Stimulated activated CD8-positive, alpha-beta memory T cell treated with anti-CD3 and anti-CD28 coated beads, Interleukin-4, amount 100 ng/mL, for 48 hours (primary cell): ENCODE data around the gene UBAP2L.

ENCODE experiments used
- DNase-seq: peaks from one replicate; pipeline ENCODE4 v3.0.0-alpha.2; 2020

Gene UBAP2L, protein sequence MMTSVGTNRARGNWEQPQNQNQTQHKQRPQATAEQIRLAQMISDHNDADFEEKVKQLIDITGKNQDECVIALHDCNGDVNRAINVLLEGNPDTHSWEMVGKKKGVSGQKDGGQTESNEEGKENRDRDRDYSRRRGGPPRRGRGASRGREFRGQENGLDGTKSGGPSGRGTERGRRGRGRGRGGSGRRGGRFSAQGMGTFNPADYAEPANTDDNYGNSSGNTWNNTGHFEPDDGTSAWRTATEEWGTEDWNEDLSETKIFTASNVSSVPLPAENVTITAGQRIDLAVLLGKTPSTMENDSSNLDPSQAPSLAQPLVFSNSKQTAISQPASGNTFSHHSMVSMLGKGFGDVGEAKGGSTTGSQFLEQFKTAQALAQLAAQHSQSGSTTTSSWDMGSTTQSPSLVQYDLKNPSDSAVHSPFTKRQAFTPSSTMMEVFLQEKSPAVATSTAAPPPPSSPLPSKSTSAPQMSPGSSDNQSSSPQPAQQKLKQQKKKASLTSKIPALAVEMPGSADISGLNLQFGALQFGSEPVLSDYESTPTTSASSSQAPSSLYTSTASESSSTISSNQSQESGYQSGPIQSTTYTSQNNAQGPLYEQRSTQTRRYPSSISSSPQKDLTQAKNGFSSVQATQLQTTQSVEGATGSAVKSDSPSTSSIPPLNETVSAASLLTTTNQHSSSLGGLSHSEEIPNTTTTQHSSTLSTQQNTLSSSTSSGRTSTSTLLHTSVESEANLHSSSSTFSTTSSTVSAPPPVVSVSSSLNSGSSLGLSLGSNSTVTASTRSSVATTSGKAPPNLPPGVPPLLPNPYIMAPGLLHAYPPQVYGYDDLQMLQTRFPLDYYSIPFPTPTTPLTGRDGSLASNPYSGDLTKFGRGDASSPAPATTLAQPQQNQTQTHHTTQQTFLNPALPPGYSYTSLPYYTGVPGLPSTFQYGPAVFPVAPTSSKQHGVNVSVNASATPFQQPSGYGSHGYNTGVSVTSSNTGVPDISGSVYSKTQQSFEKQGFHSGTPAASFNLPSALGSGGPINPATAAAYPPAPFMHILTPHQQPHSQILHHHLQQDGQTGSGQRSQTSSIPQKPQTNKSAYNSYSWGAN

DNA sequence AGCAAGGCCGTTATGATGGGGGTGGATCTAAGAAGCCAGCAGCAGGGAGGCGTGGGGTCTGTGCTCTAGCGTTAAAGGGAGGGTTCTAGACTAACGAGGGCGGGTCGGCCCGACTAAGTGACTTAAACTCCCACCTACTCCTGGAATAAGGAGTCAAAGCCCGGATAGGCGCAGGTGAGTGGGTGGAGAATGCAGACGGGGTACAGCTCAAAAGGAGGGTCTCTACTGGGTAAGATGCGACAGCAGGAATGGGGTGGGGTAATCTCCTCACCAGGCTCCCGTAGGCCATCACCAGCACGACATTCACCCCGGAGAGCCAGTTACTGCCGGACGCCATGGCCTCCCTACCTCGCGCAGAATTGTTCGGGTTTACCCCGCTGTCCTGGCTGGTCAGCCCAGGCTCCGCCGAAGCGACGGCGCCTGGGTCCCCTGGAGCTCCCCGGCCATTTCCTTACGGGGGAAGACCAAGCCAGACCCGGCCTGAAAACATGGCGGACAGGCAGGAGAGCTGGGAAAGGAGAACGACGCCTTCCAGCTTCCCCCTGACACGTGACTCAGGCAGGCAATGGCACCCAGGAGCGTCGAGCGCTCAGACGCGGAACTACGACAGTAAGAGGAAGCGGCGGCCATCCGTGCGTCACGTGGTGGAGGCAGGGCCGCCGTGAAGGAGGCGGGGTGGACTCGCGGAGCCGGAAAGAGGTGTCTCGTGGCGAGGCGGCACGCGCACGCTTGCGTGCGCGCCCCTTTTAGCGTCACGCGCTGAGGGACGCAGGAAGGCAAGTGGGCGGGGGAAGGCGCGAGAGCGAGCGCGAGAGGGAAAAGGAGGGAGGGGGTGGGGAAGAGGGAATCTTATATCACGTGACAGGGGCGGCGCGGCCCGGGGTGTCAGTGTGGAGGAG lies at the start of gene UBAP2L:
TSS of gene UBAP2L (plus strand) at position 885 of the 899 bp plus-strand sequence. CDS start 4,169 bp downstream, outside the sequence.
- peak; percentile 98 for DNase-seq

DNA sequence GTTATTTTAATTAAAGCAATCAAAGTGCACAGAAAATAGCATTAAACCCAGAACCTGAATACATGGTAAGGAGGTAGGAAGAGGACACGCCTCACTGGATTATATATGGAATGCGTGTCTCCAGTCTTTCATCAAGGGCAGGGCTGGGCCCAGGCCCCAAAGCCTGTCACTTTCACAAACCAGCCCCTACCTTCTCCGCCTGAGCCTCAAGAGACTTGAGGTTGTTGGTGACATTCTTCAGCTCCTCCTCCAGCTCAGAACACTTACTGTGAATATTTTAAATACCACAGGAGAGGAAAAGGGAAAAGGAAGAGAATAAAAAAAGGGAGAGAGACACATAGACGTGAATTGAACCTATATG lies 49.6 kb upstream of the UBAP2L start:
- no peak for DNase-seq

DNA sequence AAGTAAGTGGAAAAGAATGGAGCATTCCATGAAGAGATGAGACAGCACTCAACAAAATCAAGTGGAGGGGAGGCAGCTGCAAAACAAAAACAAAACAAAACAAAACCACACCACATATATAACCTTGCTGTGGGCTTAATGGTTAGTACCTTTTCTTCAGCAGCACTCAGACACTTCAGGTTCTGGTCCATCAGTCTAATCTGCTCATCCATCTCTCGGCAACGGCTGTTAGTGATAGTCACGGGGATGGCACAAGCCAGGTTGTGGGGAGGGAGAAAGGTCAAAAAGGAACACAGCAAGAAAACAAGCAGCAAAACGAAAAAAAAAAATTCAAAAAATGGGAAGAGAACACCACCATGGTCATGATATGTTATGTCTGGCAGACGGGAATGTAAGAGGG lies 48.9 kb upstream of the UBAP2L start:
- no peak for DNase-seq

DNA sequence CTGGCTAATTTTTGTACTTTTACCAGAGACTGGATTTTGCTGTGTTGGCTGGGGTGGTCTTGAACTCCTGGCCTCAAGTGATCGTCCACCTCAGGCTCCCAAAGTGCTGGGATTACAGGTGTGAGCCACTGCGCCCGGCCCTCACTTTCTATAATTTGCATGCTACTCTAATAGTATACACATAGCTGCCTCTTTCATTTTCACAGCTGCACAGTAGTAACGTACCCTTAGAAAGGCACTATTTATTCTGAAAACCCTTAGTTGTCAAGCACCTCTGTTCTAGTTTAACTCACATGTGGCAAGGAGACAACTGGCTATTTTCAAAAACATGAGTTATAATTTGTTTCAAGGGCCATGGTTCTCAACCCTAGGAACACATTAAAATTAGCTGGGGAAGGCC lies 46.1 kb upstream of the UBAP2L start:
- DNase-seq, result no peak

DNA sequence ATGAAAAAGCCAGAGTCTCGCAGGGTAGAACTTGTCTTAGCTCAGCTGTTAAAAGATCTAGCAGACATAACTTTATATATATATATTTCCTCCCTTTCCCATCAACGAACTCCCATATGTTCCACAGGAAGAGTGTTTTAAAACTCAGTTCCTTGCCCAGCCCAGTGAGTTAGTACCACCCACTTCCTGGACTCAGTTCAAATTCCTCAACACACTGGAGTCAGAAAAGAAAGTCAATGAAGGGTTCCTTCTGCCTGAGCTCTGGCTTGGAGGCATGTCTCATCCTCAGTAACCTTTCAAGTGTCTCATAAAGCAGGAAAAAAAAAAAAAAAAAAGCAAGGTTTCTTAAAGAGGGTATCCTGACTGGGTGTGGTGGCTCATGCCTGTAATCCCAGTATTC lies 44.4 kb upstream of the UBAP2L start:
- no peak for DNase-seq

DNA sequence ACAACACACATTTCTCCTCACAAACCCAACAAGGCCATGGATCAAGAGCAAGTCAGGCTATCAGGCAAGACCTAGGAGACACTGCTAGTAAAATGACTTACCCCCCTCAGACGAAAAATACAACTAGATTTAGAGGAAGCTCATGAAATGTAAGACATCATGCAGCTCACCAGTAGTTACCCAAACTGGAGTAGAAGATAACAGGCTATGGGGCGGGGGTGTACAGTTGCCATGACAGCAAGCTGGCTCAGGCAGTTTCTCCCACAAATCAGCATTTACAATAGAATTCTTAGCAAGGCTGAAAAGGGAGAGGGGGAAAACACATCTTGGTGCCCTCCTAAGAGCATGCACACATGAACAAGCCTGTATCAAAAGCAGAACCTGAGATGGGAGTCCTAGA lies 42.7 kb upstream of the UBAP2L start:
- DNase-seq, result no peak

DNA sequence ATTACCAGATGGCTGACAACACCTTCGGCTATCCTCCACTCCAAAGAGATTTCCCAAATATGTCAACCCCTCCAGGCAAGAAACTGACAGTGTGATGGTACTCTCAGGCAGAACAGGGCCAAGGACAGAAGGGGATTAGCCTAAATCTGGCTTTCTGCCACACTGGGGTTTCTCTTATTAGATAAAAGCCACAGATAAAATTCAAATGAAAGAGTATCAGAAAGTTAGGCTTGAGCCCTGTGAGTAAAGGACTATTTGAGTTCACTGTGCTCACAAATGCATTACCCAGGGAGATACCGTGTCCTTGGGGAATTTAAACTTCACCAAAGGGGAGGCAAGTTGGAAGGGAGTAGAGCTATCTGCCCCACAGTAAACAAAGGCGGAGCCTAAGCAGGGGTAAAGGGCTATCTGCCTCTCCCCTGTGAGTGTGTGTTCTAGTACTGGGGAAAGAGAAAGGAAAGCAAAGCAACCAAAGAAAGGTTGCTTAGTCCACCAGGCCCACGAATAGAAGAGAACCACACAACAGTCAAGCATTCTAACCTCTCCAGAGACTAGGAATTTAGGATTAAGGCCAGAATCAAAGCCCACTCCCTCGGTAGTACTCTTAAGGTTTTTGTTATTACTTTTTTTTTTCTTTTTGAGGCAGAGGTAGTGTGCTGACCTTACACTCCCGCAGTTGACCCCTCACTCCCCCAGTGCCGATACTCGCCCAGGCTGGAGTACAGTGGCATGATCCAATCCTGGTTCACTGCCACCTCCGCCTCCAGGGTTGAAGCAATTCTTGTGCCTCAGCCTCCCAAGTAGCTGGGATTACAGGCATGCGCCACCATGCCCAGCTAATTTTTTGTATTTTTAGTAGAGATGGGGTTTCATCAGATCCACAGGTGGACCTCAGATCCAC lies 41.6 kb upstream of the UBAP2L start:
- DNase-seq, result no peak

DNA sequence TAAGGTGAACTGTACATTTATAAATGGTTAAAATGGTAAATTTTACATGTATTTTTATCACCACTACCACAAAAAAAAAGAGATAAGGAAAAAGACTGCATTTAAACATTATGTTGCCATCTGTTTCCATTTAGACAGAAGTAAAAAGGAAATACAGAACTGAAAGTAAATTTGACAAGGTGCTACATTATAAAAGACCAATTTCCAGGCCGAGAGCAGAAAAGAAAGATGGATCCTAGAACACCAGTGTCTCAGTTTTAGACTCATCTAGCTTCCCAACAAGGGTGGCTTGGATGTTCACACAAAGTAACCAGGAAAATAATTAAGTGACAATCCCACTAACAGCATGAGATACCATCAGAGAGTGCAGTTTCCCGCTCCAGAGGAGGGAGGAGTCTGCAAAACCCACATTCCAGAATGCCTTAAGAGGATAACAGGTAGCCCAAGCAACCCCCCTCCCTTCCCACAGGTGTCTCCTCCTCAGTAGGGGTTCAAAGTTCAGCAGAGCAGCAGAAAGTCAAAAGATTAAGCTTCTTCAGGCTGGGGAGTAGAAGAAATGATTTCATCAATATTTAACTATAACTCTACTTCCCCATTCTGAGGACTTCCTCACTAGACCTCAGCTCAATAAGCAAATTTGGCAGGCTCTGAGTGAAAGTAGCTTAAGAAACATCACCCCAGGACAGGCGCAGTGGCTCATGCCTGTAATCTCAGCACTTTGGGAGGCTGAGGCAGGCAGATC lies 40.6 kb upstream of the UBAP2L start:
- no peak for DNase-seq

DNA sequence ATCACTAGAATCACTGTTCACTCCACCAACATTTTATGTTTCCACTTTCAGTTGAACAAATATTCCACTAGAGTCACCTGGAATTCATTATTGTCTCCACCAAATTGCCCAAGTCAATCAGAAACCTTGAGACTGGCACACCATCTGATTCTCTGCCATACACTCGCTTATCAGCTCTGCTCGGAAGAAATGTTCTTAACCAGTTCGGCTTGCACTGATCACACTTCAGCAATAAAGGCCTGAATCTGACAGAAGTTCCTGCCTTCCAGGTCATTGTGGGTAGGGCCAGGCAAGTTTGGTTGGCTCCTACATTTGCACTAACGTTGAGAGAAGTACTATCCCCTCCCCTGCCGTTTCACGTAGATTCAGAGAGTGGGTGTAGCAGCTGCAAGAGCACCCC lies 38.8 kb upstream of the UBAP2L start:
- no peak for DNase-seq

DNA sequence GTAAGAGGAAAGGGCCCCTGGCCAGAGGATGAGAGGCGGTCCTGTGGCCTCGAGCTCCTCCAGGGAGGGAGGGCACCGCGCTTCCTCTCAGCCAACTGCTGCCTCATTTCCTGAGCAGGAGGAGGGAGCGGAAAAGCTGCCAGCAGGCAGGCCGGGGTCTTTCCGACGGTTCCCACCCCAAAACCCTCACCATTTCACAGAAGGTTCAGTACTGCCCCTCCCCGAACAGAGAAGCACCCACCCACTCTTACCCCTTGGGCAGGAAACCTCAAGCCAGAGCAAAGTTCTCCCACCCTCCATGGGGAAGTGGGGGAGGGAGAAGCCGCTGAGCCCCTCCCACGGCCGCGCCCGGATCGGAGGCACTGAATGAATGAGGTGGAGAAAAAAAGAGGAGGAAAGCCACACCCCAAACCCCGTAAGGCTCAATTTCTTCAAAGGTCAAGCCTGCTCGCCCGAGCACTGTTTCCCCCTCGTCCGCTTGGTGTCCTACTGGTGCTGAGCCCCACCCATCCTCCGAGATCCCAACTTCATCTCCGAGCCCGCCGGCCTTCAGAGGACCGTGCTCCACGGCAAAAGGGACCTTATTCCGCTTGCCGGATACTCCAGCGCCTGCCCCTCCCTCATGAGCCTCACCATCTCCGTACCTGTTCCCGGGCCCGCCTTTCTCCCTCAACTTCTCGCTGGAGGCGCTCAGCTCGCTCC lies 38.3 kb upstream of the UBAP2L start:
- peak; percentile 86 for DNase-seq

DNA sequence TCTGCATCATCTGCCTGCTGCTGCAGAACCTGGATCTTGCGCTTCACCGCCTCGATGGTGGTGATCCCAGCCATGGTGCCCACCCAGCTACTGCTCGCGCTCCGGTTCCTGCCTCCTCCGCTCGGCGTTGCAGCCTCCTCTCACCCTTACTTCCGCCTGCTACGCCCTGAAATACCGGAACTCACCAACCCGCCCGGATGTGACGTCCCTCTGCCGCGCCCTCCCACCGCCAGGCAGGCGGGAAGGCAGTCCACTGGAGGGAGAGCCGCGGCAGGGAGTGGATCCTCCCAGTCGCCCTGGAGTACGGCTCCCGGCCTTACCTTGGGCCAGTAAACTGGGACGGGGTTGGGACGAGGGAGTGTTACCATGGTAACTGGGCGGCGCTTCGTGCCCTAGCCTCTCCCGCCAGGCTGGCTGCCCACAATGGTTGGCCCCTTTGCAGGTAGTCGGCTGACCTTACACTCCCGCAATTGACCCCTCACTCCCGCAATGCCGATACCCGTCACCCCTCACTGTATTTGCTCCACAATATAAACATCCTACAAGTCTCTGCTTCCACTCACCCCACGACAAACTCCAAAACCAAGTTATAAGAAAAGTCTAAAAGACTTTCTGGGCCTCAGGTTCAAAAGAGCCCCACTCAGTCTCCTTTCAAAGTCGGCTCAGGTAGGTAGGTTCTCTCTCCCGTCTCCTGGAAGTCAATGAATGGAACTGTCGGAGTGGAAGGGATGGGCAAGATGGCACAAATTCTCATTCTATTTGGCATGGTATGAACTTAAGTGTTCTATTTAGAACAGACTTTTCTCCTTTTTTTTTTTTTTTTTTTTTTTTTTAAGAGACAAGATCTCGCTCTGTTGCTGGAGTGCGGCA lies 37.5 kb upstream of the UBAP2L start:
- DNase-seq, result peak; percentile 98

DNA sequence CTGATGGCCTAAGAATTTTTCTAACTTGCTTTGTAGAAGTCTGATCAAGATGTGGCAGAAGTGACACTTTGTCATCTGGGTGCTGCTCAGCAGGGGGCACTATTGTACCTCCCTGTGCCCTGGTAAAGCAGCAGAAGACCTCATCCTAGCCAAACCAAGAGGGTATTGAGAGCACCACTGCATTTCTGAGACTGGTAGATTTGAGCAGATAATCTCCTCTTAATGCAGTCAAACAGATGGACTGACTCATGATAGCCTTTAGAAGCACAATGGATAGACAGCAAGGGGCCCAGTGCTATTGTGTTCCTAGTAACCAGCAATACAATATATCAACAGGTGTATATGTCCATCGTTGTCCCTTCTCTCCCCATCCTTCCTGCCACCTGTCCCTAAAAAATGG lies 34.6 kb upstream of the UBAP2L start:
- DNase-seq, result peak; percentile 86

DNA sequence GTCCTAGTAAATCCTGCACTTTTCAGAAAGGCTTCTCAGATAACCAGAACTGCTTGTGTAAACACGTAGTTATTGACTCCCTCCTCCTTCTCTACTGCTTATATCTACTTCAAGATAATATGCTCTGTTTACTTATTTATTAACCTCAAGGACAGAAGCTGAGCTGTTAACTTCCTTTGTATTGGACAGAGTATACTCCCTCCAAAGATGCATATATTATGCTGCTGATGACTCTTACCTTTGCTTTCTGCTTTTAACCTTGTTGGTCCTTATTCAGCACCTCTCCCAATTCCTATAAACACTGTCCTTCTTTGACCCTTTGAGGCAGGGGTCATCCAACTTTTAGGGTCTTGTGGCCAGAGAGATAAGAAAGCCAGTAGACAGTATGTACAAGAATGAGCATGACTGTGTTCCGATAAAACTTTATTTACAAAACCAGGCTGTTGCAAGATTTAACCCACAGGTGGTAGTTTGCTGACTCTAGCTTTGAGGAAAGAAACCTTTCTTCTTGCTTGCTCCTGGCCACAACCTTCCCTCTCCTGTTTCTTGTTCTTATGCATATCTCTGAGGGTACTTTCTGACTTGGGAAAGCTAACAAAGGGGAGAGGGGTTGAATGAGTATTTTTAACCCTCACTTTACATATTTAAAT lies 33.8 kb upstream of the UBAP2L start:
- no peak for DNase-seq

DNA sequence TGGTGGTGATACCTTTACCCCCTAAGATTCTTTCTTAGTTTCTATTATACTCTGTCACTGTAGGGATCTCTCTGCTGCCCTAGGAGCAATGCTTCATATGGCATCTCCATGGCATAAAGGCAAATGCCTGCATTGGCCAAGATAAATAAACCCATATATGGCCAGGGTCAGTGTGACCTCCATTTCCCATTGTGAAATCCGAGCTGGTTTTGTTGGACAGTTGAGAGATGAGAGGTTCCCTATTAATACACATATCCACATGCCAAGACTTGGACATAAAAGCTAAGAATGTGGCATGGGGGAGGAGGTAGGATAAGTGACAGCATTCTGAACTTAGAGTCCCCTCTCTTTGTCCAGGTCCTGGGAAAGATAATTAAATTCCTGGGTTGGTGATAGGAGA lies 30.2 kb upstream of the UBAP2L start:
- no peak for DNase-seq

DNA sequence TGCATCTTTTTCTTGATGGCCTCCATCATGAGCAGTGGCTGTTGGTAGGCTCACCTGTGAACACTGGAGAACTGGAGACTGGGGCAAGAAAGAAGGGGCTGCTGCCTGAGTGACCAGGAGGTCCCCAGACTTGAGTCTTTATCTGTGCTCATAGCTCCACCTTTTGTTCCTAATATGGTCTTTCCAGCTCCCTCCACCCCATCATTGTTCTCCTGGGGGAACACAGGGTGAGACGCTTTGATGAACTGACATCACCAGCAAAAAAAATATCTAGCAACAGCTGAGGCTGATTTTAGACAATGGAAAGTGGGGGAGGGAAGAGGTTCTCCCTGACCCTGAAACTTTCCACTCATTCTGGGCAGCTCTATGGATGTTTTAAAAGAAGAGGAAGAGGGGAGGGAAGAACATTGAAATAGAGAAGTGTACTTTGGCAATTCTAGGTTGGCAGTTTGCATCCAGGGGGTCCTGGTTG lies 28.7 kb upstream of the UBAP2L start, which contains the start of gene TPM3:
TSS of gene TPM3 (minus strand) at position 111 of the 472 bp plus-strand sequence. CDS start at position 29, 82 bp downstream.
- DNase-seq, result no peak

DNA sequence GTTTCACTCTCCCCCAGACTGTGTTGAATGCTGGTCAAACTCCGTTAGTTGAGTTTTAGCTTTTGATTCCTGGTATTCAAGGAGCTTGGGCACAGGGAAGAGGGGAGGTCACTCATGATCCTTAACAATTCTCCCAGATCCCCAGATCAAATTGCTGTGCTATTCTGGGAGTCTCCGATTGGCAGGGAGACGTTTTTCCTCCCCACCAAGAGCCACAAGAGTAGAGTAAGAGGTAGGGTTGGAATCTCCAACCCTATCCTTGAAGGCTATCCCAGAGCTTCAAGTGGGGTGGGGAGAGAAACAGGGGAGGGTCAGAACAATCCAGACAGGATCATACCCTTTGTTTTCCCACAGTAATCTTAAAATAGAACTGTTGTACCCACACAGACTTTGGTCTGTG lies 28.3 kb upstream of the UBAP2L start:
- no peak for DNase-seq

DNA sequence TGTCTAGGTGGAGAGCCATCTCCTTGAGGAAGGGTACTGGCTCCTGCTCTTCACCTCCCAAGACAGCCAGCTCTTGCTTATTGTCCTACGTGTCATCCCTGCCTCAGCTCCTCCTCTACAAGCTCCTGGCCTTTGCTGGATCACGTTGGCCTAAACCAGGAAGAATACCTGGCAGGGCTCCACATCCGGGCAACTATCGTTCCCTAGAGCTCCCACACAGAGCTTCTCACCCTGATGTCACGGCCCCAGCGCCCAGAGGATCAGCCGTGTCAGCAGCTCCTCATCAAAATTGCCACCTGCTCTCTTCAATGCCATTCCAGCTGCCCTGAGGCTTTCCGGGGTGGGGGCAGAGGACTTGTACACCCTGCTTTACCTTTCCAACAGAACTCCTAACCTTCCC lies 26.9 kb upstream of the UBAP2L start:
- DNase-seq, result no peak
